BJ (cell line): Measurements from ENCODE around the gene NUP85. TPM values are rescaled to one million over a fixed set of nuclear protein-coding genes. Genes with fewer than 3 reads are reported as not detected.
A peak's percentile ranks its signal among the peaks of the same experiment; 100 is the strongest.

ENCODE experiments used
- CTCF ChIA-PET: fragments of 350-600 bp; formaldehyde crosslinking; extraction: SDS; loops from one replicate; lab custom pipeline; 2021; ENCODE audit warnings: antibody characterized with exemption, inconsistent platforms; lab: Yijun Ruan, JAX
- POLR2A ChIA-PET: fragments of 300-600 bp; sonication (Branson Sonifier 250); formaldehyde crosslinking; extraction: SDS; loops from one replicate; lab custom pipeline; 2021; ENCODE audit warnings: antibody characterized with exemption; lab: Charles Lee
- DNase-seq: peaks from one replicate; pipeline ENCODE4 v3.0.0-alpha.2; 2011; ENCODE audit warnings: low read depth
- H3K27me3 ChIP-seq: 2 replicates; pipeline ENCODE4 v1.6.0; 2011; ENCODE audit warnings: low read length; ENCODE audit not compliant: control insufficient read depth, insufficient read depth
- H3K36me3 ChIP-seq: 2 replicates; pipeline ENCODE4 v1.5.1; 2011; ENCODE audit warnings: low read length; ENCODE audit not compliant: control insufficient read depth, insufficient read depth
- H3K4me3 ChIP-seq: 2 replicates; pipeline ENCODE4 v1.5.1; 2011; ENCODE audit warnings: low read depth, mild to moderate bottlenecking, control low read depth, low read length
- CTCF ChIP-seq: IDR thresholded peaks from 2 replicates; pipeline ENCODE4 v1.5.1; 2011; ENCODE audit warnings: low read depth, mild to moderate bottlenecking, control low read depth, inconsistent platforms, low read length, moderate library complexity; ENCODE audit not compliant: insufficient read depth
- polyA plus RNA-seq: library from polyadenylated mRNA; depleted of rRNA; stranded (reverse); fragments of >200 nt; gene quantifications from 2 replicates; pipeline ENCODE4 v1.2.3, GENCODE V29; 2011

The NUP85 gene
- polyA plus RNA-seq, 1 experiment = 74.1 TPM

GRCh38 chr17:75271233-75271954 is 65.9 kb downstream of the NUP85 start:
- H3K36me3 ChIP-seq = peaks cover 1% of the 10 kb centered on the region
- no peaks in the 10 kb centered on the region for H3K27me3 ChIP-seq
- peak overlapping the region; percentile 71 for H3K4me3 ChIP-seq
- TF ChIP-seq CTCF = peak; percentile 7
- POLR2A ChIA-PET = interaction anchor here (0.5 to 2.2 kb wide), 5 partner anchors 10 to 144 kb away, joined by 3 to 18 read pairs (median 4); partner anchors contain the start of genes GGA3, MRPS7 and SLC25A19
- no peak for DNase-seq
- CTCF ChIA-PET = interaction anchor here (0.5 to 2.7 kb wide), 37 partner anchors 9 to 482 kb away, joined by 3 to 36 read pairs (median 4); partner anchors contain the start of genes GGA3, GRB2, MRPS7 and SLC25A19

- peak overlapping the region; percentile 71 for H3K4me3 ChIP-seq
- no peak for DNase-seq
- no peaks in the 10 kb centered on the region for H3K27me3 ChIP-seq
- peaks cover 1% of the 10 kb centered on the region; the same call in 1 of the 2 replicates for H3K36me3 ChIP-seq
- TF ChIP-seq CTCF = no peak
- CTCF ChIA-PET = interaction anchor here (0.5 to 2.7 kb wide), 15 partner anchors 8 to 244 kb away, joined by 3 to 36 read pairs (median 4); partner anchors contain the start of genes GGA3, MRPS7 and TSEN54
- POLR2A ChIA-PET = interaction anchor here (0.8 to 2.2 kb wide), 2 partner anchors 17 to 122 kb away, joined by 3 to 9 read pairs; partner anchors contain the start of gene SLC25A19
Observed at GRCh38 chr17:75271955-75272847, 66.7 kb downstream of the NUP85 start.

GRCh38 chr17:75272848-75273184 is 67.3 kb downstream of the NUP85 start:
- no peak for TF ChIP-seq CTCF
- Histone ChIP-seq H3K27me3 (no peaks in the 10 kb centered on the region), H3K4me3 (no peak overlapping the region), H3K36me3 (peaks cover 1% of the 10 kb centered on the region; the same call in 1 of the 2 replicates)
- CTCF ChIA-PET = interaction anchor here (0.7 to 2.7 kb wide), 4 partner anchors 11 to 212 kb away, joined by 3 to 36 read pairs (median 4); partner anchors contain the start of genes GGA3 and MRPS7
- POLR2A ChIA-PET = interaction anchor here (0.6 kb wide), 1 partner anchor 18 kb away, joined by 6 read pairs; no protein-coding TSS in a partner anchor
- no peak for DNase-seq

GRCh38 chr17:75273977-75274708 is 68.7 kb downstream of the NUP85 start:
- ChIA-PET CTCF (interaction anchor here (0.6 to 0.7 kb wide), 2 partner anchors 168 to 170 kb away, joined by 3 read pairs; no protein-coding TSS in a partner anchor), POLR2A (no interaction called here)
- DNase-seq = no peak

More at GRCh38 chr17:75273977-75274708, 68.7 kb downstream of the NUP85 start:
- Histone ChIP-seq H3K36me3 (peaks cover 1% of the 10 kb centered on the region; the same call in 1 of the 2 replicates), H3K27me3 (no peaks in the 10 kb centered on the region), H3K4me3 (no peak overlapping the region)
- TF ChIP-seq CTCF = no peak
